NCI-H748 treated with DMSO at 0.1 percent for 48 hours (cell line): ENCODE results near the gene SARS1.

ENCODE experiments used
- DNase-seq: peaks from one replicate; lab custom pipeline; 2025; lab: John Stamatoyannopoulos, UW

The SARS1 gene

GRCh38 chr1:109249654-109250401 is 36.1 kb downstream of the SARS1 start:
- DNase-seq = no peak

GRCh38 chr1:109250454-109251276 is 36.9 kb downstream of the SARS1 start:
- DNase-seq = no peak

GRCh38 chr1:109251277-109252166 is 37.8 kb downstream of the SARS1 start:
- no peak for DNase-seq

GRCh38 chr1:109252167-109252892 is 38.6 kb downstream of the SARS1 start:
- no peak for DNase-seq

- DNase-seq = no peak
These were observed 39.4 kb downstream of the SARS1 start for GRCh38 chr1:109252893-109253802.

GRCh38 chr1:109253803-109254620 is 40.3 kb downstream of the SARS1 start:
- DNase-seq = no peak

- no peak for DNase-seq
These were observed 40.9 kb downstream of the SARS1 start for GRCh38 chr1:109254621-109255096.

- no peak for DNase-seq
These were observed 41.5 kb downstream of the SARS1 start for GRCh38 chr1:109255097-109255651.

- DNase-seq = no peak
These were observed 42.0 kb downstream of the SARS1 start for GRCh38 chr1:109255678-109256077.

- no peak for DNase-seq
These were observed 42.4 kb downstream of the SARS1 start for GRCh38 chr1:109256085-109256484.

- DNase-seq = no peak
These were observed 43.4 kb downstream of the SARS1 start for GRCh38 chr1:109256971-109257681.

- DNase-seq = no peak
These were observed 44.1 kb downstream of the SARS1 start for GRCh38 chr1:109257682-109258421.

- DNase-seq = no peak
These were observed 45.1 kb downstream of the SARS1 start for GRCh38 chr1:109258481-109259466.

GRCh38 chr1:109259674-109260557 is 46.2 kb downstream of the SARS1 start:
- no peak for DNase-seq

GRCh38 chr1:109261006-109261405 is 47.3 kb downstream of the SARS1 start:
- no peak for DNase-seq

- DNase-seq = no peak
These were observed 47.9 kb downstream of the SARS1 start for GRCh38 chr1:109261578-109261977.
